Activated CD4-positive, alpha-beta T cell treated with anti-CD3 and anti-CD28 coated beads, Interleukin-2, amount 50 U/mL, for 16 hours (primary cell): ENCODE data around the gene SYNDIG1.

Source experiments
- DNase-seq: peaks from one replicate; pipeline ENCODE4 v3.0.0-alpha.2; 2020

Gene SYNDIG1

DNA sequence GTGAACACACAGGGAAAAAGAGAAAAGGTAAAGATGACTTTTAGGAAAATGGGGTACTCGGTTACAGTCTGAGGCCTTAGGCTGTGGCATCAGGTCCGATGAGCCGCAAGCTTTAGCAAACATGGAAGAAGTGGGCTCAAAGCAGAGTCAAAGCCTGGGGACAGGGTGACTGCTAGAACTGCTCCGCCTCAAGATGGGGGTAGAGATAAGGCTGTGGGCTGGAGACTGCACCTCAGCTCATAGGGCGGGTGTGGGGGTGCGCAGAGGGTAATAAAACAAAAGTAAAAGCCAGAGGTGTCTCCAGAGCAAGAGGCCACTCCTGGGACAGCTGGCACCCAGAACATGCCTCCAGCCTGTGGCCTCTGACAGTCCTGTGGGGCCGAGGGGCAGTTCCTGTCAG is 21.3 kb upstream of the SYNDIG1 start:
- DNase-seq = no peak

DNA sequence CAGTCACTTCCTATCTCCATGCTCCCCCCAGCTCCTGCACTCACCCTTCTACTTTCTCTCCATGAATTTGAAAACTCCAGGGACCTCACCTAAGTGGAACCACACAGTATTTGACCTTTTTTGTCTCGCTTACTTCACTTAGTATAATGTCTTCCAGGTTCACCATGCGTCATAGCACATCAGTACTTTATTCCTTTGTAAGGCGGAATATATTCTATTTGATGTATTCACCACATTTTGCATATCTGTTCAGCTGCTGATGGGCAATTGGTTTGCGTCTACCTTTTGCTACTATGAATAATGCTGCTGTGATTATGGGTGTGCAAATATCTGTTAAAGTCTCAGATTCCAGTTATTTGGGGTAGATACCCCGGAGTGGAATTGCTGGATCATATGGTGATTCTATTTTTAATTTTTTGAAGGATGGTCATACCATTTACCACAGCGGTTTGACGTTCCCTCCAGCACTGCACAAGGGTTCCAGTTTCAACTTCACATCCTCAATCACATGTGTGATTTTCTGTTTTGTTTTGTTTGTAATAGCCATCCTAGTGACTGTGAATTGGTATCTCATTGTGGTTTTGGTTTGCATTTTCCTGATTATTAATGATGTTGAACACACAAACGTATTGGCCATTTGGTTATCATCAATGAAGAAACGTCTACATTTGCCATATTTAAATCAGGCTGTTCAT is 20.3 kb upstream of the SYNDIG1 start:
- no peak for DNase-seq

DNA sequence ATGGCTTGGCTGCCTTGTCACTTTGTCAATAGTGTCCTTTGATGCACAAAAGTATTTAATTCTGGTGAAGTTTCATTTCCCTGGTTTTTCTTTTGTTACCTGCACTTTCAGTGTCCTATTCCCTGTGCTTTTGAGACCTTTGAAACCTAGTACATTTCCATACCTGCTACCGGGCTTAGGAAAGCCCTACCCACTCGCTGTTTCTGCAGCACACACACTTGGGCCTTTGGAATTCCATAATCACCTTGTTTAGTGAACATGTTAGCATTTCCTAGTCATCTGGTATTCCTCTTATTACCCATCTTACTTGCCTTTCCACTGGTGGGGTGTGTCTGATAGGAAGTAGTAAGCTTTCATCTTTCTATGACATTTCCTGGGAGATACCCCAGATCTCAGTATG is 19.3 kb upstream of the SYNDIG1 start:
- DNase-seq = no peak

DNA sequence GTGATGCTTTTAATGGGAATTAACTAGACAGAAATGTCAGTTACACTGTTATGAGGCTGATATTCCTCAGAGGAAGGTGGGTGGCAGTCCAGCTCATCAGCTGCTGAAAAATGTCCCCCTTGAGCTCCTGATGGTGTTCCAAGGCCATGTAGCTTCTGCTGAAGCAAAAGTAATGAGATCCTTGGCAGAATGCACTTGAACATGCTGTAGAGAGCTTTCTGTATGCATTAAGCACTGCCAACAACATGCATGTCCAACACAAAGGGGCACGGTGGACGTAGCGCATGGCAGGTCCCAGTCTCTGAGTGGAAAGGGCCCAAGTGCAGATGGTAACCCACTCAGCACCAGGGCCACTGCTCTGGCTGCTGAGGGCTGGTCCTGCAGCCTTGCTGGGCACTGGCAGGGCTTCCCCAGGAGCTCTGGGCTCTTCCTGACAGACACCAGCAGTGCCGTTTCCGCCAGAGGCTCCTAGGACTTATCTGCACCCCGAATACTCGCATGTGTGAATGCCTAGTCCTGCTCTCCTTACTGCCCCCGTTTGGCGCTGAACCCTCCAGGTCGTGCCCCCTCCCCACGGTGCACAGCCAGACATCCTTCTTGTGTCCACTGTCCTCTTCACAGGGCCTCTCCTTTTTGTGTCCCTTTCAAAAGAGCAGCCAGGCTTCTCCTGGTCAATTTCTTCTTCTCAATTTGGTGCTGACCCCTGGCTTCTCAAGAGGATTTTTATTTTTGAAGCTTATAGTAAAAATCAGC is 18.6 kb upstream of the SYNDIG1 start:
- DNase-seq = no peak

DNA sequence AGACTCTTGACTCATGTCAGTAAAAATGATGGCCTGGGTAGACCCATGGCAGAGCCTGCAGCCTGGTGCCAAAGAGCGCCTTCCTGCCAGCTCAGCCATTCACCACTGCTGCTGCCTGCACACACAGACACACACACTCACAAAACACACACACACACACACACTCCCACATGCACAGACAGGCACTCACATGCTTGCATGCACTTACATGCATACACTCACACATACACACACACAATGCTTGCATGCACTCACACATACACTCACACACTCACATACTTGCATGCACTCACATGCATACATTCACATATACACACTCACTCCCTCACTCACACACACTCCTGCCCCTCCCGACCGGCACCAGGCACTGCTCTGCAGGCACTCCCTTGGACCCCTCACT is 18.0 kb upstream of the SYNDIG1 start:
- DNase-seq = no peak

DNA sequence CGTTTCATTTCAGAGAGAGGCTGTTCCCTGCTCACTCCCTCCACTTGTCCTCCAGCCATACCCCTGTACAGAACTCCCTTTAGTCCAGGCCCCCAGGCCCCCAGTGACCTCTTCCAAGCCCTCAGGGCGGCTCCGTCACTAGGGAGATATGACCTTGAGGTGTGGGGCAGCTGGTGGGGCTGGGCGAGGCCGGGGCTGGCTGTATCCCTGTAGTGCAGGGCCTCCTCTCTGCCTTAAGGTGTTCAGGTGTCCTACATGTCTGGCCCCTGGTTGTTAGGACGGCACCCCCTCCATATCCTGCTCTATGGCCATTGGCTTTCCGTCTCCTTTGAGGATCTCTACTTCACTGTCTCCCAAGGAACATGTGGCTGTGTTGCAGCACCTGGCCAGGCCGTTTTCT is 17.4 kb upstream of the SYNDIG1 start:
- DNase-seq = no peak

DNA sequence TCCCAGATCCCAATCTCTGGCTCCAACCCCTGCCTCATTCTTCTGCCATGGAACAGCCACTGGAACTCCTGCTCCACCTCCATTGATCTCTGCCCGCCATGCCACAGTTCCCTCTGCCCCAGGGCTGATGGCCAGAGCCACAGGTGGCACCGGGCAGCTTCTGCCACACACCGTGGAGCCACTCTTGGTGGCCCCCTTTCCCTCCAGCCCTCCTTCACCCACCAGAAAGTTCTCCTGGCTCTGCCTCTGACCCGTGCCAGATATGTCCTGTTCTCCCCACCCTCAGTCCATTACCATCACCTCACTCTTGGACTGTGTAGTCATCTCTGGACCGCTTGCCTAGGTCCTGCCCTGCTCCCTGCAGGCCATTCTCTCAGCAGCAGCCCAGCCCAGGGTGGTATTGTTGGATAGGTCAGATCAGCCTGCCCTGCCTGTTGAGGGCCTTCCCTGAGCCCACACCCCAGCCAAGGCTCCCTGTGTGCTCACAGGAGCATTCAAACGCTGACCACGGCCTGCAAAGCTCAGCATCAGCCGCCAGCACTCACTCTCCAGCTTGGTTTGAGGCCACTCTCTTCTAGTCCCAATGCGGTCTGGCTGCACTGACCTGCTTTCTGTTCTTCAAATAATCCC is 16.8 kb upstream of the SYNDIG1 start:
- DNase-seq = no peak

DNA sequence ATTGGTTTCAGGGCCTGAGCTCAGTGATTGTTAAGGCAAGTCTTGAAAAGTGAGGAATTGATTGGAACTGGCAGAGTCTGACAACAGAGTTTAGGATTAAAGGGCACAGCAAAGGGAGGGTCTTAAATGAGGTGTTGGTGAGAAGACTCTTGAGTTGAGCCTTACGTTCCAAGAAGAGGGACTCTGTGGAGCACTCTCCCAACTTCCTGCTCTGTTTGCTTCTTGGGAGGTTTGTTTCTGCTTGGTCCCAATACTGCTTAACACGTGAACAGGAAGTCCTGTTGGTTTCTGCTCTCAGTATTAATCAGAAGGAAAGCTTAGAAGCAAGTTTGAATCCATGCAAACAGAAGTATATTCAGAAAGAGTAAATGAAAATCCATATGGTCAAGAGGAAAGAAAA is 15.6 kb upstream of the SYNDIG1 start:
- DNase-seq = no peak

DNA sequence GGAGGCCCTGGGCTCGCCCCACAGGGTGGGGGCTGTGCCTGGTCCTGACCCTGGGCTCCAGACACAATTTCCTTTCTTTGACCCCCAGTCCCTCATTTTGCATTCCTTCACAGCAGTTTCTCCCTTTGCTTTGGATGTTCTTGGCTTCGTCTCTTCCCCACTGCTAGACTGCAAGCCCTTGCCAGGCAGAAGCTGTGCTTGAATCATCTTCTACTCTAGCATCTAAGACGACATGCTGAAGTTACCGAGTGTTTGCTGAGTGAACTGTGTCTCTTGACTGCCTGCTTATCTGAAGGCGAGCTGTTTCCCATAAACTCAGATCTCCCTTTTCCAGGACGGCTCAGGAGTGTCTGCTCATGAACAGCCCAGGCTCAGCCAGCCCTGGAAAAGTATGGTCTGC is 14.3 kb upstream of the SYNDIG1 start:
- no peak for DNase-seq

DNA sequence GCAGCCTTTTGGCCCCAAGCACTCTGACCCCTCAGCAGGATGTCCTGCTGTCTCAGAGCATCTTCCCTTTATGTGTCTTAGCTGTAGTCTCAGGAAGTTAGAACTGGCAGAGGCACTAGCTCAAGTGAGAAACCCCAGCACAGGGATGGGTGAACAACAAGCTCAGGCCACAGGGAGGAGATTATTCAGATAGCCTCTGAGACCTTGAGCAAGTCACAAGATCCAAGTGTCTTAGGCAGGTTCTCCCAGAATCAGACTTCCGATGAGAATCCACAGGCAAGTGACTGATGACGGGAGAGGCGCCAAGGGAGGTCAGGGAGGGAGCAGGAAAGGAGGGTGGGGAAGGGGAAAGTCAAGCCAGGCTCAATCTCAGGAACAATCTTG is 13.0 kb upstream of the SYNDIG1 start:
- no peak for DNase-seq

DNA sequence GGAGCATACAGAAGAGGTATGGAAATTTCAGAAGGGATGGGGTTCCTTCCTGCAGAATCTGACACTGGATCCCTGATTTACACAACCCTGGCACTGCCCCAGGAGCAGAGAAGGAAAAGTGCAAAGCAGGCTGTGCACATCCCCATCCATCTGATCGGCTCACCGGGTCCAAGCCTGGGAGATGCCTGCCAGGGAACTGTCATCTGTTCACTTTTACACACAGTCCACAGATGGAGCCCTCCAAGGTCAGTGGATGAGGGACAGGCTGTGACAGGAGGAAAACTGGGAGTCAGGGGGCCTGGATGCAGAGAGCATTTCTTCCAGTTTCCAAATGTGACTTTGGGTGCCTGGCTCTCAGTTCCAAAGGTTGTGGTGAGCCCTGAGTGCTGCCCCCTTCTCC is 11.0 kb upstream of the SYNDIG1 start:
- no peak for DNase-seq

DNA sequence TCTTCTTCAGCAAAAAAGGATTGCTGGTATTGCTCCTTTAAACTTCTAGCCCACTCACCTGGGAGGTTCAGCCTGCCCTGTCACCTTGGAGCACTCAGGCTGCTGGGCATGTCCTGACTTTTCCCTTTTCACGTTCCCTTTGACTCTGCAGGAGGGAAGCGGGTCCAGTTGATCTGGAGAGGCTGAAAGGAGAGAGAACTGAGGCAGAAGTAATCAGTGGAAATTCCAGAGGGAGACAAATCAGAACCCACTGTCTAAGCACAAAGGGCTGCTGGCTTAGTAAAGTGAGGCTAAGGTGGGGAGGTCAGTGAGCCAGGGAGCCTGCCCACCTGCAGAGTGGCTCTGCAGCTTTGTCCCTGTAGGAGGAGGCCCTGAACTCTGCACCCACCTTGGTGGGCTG is 9.7 kb upstream of the SYNDIG1 start:
- DNase-seq = no peak

DNA sequence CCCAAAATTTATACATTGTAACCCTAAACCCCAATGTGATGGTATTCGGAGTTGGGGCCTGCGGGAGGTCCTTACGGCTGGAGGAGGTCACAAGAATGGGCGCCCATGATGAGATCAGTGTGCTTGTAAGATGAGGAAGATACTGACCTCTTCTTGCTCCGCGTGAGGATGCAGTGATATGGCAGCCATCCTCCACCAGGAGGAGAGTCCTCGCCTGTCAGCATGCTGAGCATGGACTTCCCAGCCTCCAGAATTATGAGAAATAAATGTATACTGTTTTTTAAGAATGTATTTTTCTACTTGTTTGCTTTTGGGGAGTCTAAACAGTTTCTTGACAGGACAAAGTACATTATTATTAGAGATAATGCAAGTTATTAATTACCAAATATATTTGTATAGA is 8.7 kb upstream of the SYNDIG1 start:
- DNase-seq = no peak

DNA sequence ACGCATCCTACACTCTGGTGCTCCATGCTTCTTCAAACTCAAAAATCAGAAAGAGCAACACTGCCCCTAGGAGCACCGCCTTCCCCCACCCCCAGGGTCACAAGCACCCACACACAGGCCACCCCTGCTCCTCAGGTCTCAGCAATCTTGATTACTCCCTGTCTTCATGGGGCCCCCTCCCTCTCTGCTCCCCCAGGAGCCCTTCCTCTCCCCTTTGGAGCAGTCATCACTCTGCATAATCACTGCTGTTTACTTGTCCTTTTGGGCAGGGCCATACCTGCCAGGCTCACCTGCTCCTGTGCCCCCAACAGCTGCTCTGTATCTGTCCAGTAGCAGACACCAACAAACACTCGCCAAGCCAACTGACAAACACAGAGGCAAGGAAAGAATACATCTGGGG is 7.6 kb upstream of the SYNDIG1 start:
- no peak for DNase-seq

DNA sequence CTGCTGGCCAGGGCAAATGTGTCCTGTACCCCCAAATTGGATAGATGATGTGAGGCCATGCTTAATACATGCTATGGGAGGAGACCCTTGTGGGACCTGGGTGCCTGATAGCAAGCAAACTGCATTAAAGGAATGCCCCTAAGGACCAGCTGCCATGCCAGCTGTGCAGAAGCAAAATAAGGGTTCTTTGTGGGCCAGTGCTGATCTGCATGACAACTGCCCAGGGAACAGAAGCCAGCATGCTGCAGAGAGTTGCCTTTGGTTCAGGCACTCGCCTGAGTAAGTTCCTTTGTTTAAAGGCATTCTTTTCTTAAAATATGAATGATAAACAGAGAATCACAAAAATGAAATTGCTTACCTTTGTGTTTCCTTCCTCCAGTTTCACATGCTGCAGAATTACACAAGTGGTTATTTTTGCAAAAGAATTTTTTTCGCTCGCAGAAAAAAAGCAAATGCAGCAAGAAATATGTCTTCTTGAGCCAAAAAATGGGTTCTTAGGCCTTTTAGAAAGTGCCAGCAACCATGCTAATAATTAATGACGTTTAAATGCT is 6.9 kb upstream of the SYNDIG1 start:
- DNase-seq = no peak

DNA sequence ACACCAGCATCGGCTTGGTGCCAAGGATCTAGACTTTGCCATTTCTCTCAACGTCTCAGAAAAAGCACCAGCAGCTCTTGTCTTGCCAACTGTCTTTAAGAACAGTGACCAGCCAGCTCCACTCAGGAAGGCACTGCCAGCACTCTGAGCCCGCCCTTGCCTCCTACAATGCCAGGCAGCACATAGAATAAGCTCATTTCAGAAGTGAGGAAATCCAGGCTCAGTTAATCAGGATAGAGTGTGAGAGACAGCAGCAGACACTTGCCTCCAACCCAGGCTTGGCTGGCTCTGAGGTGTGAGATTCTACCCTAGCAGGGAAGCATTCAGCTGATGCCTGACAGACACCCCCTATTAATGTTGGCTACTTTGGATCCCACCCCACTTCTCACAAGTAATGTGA is 4.3 kb upstream of the SYNDIG1 start:
- DNase-seq = no peak

DNA sequence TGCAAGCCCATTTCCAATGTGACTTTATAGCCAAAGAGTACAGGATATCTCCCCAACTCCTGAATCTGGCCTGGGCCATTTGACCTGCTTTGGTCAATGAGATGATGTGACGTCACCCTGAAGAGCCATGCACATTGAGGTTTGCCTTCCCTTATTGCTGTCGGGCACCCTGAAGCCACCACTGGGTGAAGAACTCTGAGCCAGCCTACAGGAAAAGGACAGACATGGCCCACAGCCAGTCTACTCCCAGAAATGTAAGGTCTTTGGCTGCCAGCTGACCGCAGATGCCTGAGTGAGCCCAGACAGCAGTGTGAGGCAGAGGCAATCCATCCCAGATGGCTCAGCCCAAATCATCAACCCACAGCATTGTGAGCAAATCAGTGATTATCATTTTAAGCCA is 3.7 kb upstream of the SYNDIG1 start:
- DNase-seq = no peak

DNA sequence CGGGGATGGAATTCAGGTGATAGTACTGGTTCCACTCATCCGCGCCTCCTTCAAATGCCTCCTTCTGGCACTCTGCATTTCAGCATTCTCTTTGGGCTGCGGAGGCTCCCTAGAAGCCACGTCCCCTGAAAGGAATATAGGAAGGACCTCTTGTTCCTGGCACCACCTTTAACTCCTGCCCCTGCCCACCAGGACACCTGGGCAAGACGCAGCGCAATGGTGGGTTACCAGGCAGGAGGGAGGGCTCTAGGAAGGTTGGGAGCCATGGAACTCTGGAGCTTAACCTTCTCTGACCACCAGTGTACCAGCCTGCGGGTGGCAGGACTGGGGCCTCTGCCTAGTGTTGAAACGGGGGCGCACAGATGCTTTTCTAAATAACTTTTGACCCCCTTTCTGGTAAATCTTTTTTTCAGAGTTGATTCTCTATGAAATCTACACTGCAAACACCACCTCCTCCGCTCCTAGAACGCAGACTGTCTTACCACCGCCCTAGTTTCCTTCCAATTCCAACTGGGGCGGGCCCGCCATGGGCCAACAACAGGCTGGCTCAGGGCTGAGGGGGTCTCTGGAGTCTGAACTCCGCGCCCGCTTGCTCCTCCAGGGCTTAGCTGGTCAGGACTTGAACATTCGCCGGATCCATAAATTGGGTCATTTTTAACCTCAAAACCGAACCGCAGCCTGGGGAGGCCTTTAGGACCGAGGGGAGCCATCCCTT is 871 bp upstream of the SYNDIG1 start:
- no peak for DNase-seq

DNA sequence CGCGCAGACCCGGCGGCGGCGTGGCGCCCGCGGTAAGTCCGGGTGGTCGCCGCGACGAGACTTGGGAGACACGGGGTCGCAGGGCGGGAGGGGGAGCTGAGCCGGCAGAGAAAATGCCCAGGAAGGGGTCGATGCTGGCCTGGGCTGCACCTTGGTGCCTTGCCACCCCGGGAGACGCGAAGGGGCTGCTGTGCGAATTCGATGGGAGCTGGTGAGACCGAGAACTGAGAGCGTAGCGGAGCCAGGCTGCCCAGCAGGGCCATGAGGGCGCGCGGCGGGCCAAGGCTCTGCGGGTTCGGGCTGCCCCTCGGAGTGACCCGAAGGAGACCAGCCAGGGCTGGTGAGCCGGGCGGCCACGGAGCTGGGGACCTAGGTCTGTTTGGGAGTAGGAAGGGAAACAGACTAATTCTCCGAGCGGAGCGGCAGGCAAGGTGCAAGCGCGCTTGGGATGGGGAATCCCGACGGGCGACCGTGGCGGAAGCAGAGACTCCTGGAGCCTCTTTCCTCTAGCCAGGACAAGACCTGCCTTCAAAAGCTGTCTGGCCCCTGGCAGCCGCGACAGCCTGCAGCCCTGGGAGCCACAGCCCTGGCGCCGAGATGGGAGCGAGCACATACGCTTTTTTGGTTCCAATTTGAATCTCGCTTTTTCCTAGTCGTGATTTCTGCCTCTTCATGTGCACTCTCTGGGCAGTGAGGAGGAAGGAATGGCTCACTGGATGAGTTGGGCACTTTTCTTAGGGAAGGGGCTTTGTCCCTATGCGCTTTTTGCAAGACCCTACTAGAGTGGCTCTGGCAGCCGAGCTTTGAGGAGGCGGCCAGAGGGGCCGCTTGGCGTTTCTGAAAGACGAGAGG is 691 bp downstream of the SYNDIG1 start:
- no peak for DNase-seq

DNA sequence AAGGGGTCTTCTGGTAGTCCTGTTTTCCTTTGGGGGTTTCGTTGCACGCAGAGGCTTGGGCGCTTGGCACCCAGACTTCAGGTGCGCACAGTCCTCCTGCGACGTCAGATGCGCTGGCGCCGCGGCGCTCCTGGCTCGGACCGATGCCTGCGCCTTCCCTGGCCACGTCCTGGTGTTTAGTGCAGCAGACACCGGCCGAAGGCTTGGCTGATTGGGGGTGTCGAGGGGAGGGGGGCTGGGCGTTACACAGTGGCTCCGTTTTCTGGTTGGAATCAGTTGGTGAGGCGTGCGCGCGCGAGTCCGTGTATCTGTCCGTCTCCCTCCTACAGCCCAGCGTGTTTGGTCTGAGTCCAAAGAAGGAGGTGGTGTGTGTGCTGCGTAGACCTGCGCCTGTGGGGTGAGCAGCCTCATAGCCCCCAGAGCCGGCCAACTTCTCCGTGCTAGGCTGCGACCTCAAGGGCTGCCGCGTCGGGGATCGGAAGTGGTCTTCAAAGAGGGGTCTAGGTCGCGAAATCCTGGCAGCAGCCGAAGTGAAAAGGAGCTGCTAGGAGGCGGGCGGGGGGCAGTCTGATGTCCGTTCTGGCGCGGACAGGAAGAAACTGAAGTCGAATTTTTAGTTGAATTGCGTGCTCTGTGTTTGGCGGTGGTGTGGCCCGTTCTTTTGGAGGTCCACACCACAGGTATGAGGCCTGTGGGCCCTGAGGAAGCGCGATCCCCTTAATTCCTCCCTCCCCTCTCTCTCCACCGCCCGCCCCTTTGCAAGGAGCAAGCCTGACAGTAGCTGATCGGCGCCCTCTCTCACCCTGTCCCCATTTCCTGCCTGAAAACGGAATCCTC is 1.5 kb downstream of the SYNDIG1 start:
- DNase-seq = no peak

DNA sequence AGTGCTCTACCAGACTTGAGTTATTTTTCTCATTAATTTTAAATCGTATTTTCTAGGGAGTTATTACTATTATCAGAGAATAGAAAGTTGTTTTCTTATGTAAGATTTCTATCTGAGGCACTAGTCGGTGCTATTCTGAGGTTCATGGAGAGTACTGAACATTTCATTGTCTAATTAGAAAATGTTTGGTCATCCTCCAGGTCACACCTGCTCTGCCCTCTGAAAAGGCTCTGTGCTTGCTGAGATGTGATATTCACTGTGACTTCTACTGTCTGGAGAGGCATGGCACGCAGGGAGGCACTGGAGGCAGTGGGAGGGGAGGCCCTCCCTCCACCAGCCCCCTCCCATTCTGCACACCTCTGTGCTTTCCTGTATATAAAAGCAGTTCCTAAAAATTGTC is 3.0 kb downstream of the SYNDIG1 start:
- DNase-seq = no peak
